ENCODE results near the gene DOCK1.
A peak's percentile ranks its signal among the peaks of the same experiment; 100 is the strongest.

The DOCK1 gene

GRCh38 chr10:127198721-127199120 lies 293.5 kb downstream of the DOCK1 start:
- no peak overlapping the region for H3K27ac ChIP-seq
- TF ChIP-seq CTCF (conservative IDR thresholded peaks at IDR 0.05) (peak; percentile 18), ZFX (IDR thresholded peaks at IDR 0.05) (no peak)

- TF ChIP-seq ZFX (IDR thresholded peaks at IDR 0.05) (no peak), CTCF (conservative IDR thresholded peaks at IDR 0.05) (no peak)
- no peak overlapping the region for H3K27ac ChIP-seq
Measured at GRCh38 chr10:127200646-127201045, 295.4 kb downstream of the DOCK1 start.

GRCh38 chr10:127203067-127203466 lies 297.8 kb downstream of the DOCK1 start:
- H3K27ac ChIP-seq: no peak overlapping the region
- no peak for TF ChIP-seq CTCF (conservative IDR thresholded peaks at IDR 0.05)
- TF ChIP-seq ZFX (IDR thresholded peaks at IDR 0.05): no peak

- TF ChIP-seq ZFX (IDR thresholded peaks at IDR 0.05) (no peak), CTCF (conservative IDR thresholded peaks at IDR 0.05) (no peak)
- H3K27ac ChIP-seq: no peak overlapping the region
Measured at GRCh38 chr10:127207081-127207480, 301.9 kb downstream of the DOCK1 start.

- TF ChIP-seq ZFX (IDR thresholded peaks at IDR 0.05) (no peak), CTCF (conservative IDR thresholded peaks at IDR 0.05) (no peak)
- no peak overlapping the region for H3K27ac ChIP-seq
Measured at GRCh38 chr10:127210936-127211466, 305.8 kb downstream of the DOCK1 start.

GRCh38 chr10:127215866-127216265 lies 310.6 kb downstream of the DOCK1 start:
- TF ChIP-seq ZFX (IDR thresholded peaks at IDR 0.05): no peak
- no peak for TF ChIP-seq CTCF (conservative IDR thresholded peaks at IDR 0.05)
- no peak overlapping the region for H3K27ac ChIP-seq

- TF ChIP-seq CTCF (conservative IDR thresholded peaks at IDR 0.05) (no peak), ZFX (IDR thresholded peaks at IDR 0.05) (no peak)
- no peak overlapping the region for H3K27ac ChIP-seq
Measured at GRCh38 chr10:127216274-127216673, 311.0 kb downstream of the DOCK1 start.

All from C4-2B (cell line).